BLaER1 treated with 17β-estradiol and CSF1 and Interleukin-3, amounts not matched to agents 10 nM and 100 nM (cell line): ENCODE data around the gene VAMP1.
A peak's percentile ranks its signal among the peaks of the same experiment; 100 is the strongest.
"Not testable (repeated sequence)": the region's sequence is repeated elsewhere in the genome, so short reads cannot be mapped to it uniquely, and the experiment has no call there.

ENCODE experiments used
- H3K27ac ChIP-seq, 11 experiments: shearing (Covaris generic); formaldehyde crosslinking; 2 replicates each; pipeline ENCODE4 v1.8.1; 2022
- H3K27me3 ChIP-seq, 11 experiments: shearing (Covaris generic); formaldehyde crosslinking; 2 replicates each; pipeline ENCODE4 v1.8.1; 2022
- H3K36me3 ChIP-seq, 11 experiments: shearing (Covaris generic); formaldehyde crosslinking; 2 replicates each; pipeline ENCODE4 v1.8.1; 2022
- H3K4me1 ChIP-seq, 10 experiments: shearing (Covaris generic); formaldehyde crosslinking; 2 replicates each; pipeline ENCODE4 v1.8.1; 2022
- H3K4me2 ChIP-seq, 11 experiments: shearing (Covaris generic); formaldehyde crosslinking; 2 replicates each; pipeline ENCODE4 v1.8.1; 2022
- H3K4me3 ChIP-seq, 10 experiments: shearing (Covaris generic); formaldehyde crosslinking; 2 replicates each; pipeline ENCODE4 v1.8.1; 2022
- H3K9ac ChIP-seq, 11 experiments: shearing (Covaris generic); formaldehyde crosslinking; 2 replicates each; pipeline ENCODE4 v1.8.1; 2022
- H3K9me3 ChIP-seq, 11 experiments: shearing (Covaris generic); formaldehyde crosslinking; replicated peaks in 1 of 11; 2 replicates each; pipeline ENCODE4 v1.8.1; 2022
- H4K20me1 ChIP-seq, 11 experiments: shearing (Covaris generic); formaldehyde crosslinking; 2 replicates each; pipeline ENCODE4 v1.8.1; 2022
- Cebpa-rat ChIP-seq, 11 experiments: shearing (Covaris generic); IDR thresholded peaks; 2 replicates each; pipeline ENCODE4 v1.8.1; 2022

Gene VAMP1

DNA sequence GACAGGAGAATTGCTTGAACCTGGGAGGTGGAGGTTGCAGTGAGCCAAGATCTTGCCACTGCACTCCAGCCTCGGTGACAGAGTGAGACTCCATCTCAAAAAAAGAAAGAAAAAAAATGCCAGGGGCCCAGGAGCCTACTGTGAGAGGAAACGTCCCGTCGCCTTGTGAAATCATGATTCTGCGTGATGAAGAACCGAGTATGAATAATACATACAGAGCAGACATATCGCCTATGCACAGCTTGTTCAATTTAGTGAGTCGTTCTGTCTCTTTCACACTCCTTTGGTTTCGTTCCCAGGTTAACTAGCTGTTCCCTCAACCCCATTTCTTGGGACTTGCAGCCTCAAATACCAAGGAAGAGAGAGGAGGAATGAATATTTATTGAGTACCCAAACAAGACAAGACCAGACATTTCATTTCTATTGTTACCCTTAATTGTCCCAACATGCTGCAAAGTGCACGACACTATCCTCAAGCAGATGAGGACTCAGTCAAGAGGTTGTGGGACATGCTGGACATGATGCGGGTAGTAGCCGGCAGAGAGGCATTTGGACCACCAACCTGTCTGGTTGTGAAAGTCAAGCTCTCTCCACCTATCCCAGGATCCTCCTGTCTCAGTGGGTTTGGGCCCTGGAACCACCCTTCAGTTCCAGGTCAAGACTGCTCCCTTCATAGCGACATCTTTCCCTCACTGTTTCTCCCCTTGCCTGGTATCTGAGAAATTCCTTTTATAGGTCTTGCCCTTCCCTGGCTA lies 34.3 kb downstream of the VAMP1 start:
- Histone ChIP-seq H3K9me3 (no peaks in the 10 kb centered on the region), H3K27me3 (no peaks in the 10 kb centered on the region), H3K4me1 (peaks cover 24 to 52% (median 39%) of the 10 kb centered on the region in 10 experiments), H3K4me3 (no peak overlapping the region), H3K4me2 (no peak overlapping the region), H3K27ac (no peak overlapping the region), H4K20me1 (no peaks in the 10 kb centered on the region), H3K9ac (no peak overlapping the region), H3K36me3 (no peaks in the 10 kb centered on the region)
- TF ChIP-seq Cebpa-rat (IDR thresholded peaks at IDR 0.05): no peak

DNA sequence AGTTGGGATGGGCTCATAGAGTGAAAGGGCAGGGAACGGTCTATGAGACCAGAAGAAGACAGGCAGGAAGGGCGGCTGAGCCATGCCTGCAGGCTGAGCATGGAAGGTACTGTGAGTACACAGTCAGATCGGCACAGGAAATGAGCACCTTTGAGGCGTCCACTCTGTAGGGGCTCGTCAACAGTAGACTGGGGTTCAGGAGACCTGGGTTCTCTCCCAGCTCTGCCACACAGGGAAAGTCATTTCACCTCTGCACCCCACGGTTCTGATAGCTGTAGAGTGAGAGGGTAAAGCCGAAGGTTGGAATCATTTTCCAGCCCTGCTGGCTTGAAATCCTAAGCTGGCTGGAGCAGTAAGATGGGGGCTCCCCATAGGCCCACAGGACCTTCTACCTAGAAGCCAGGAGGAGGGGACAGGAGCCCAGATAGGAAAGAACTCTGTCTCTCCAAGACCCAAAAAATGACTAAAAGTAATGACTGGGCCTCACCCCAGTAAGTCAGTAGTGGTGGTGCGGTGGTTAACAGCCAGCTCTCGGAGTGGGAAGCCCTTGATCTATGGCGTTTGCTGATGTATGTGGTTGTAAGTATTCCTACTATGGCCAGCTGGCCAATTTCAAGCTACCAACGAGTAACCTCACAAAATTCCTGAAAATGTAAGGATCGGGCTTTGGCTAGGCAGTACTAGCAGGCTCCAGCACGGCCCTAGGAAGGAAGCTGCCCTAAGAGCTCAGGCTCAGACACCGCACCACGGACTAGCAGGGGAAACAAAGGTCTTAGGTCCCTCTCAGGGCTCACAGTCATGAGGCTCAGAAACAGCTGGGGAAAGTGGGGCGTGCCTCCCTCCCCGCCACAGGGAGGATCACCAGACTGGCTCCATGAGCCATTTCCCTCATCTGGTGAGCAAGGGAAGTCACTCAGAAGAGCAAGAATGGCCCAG lies 36.0 kb downstream of the VAMP1 start:
- no peak overlapping the region for H3K4me3 ChIP-seq
- no peak for TF ChIP-seq Cebpa-rat (IDR thresholded peaks at IDR 0.05)
- H3K27me3 ChIP-seq: no peaks in the 10 kb centered on the region
- no peaks in the 10 kb centered on the region for H4K20me1 ChIP-seq
- no peaks in the 10 kb centered on the region for H3K36me3 ChIP-seq
- peak overlapping the region in 2 of 11 experiments; percentile 15 to 35; a peak in 1 of 22 replicates for H3K27ac ChIP-seq
- H3K4me2 ChIP-seq: peak overlapping the region in 10 of 11 experiments; percentile 20 to 76 (median 64); a peak in 18 of 22 replicates
- no peak overlapping the region for H3K9ac ChIP-seq
- H3K4me1 ChIP-seq: peaks cover 38 to 61% (median 55%) of the 10 kb centered on the region in 10 experiments
- no peaks in the 10 kb centered on the region for H3K9me3 ChIP-seq

DNA sequence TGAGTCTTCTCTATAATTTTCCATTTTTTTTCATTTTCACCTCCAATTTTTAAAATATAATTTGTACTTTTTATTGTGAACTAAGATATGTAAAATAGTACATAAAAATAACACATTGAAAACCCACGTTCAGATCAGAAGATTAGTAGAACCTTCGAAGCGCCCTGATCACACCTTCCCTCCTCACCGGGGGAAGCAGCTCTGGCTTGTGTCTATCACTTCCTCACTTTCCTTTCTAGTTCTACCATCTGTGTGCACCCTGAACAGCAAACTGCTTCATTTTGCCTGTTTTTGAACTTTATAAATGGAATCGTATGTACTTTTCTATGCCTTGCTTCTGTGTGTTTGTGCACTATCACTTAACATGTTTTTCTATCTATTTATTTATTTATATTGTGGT lies 37.5 kb downstream of the VAMP1 start:
- Histone ChIP-seq H3K36me3 (no peaks in the 10 kb centered on the region), H3K9ac (no peak overlapping the region), H3K4me2 (peak overlapping the region in 8 of 11 experiments; percentile 33 to 76 (median 64); a peak in 14 of 22 replicates), H3K4me1 (peaks cover 46 to 71% (median 67%) of the 10 kb centered on the region in 10 experiments), H3K4me3 (no peak overlapping the region), H3K27ac (peak overlapping the region in 3 of 11 experiments; percentile 27 to 98 (median 76); a peak in 2 of 22 replicates), H4K20me1 (no peaks in the 10 kb centered on the region), H3K9me3 (no peaks in the 10 kb centered on the region), H3K27me3 (no peaks in the 10 kb centered on the region)
- no peak for TF ChIP-seq Cebpa-rat (IDR thresholded peaks at IDR 0.05)

DNA sequence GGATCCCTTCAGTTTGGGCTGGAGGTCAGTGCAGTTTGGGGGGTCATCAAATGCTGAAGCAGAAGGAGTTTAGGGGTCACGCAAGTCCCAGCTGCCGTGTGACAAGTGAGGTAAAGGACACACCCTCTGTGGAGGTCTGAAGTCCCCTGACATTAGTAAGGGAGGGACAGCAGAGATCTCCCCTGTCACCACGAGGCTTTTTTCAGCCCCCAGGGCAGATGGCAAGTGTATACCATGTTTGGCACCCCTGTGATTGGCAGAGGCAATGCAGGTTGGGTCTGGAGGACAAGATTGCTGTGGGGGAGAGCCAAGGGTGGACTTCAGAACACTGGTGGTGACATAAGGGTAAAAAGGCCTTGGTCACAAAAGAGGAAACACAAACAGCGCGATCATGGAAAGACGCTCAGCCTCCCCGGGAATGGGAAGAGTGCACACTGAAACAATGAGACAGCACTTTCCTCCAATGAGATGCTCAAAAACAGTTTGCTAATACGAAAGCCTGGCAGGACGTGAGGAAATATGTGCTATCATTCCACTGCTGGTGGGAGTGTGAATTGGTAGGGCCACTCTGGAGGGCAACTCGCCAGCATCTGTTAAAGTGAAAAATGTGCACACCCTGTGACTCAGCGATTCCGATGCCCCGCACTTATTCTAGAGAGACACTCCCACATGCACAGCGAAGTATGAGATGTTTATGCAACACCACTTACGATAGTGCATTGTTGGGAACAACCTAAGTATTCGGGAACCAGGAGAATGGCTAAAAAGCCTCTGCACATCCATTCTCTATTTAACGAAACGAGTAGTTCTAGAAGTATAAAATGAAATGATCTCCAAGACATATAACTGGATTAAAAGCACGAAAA lies 40.1 kb downstream of the VAMP1 start:
- Histone ChIP-seq H3K4me3 (peak overlapping the region in 5 of 10 experiments; percentile 0 to 45 (median 13); a peak in 3 of 20 replicates), H3K9ac (peak overlapping the region; percentile 44 to 75 (median 61); a peak in 19 of 22 replicates), H3K4me1 (peaks cover 72 to 97% (median 92%) of the 10 kb centered on the region in 10 experiments), H3K9me3 (no peaks in the 10 kb centered on the region), H4K20me1 (no peaks in the 10 kb centered on the region), H3K27ac (peak overlapping the region; percentile 62 to 98 (median 76); a peak in 21 of 22 replicates), H3K4me2 (peak overlapping the region; percentile 60 to 87 (median 76)), H3K36me3 (no peaks in the 10 kb centered on the region), H3K27me3 (no peaks in the 10 kb centered on the region)
- peak in 2 of 11 experiments; percentile 11 to 69; a peak in 3 of 22 replicates for TF ChIP-seq Cebpa-rat (IDR thresholded peaks at IDR 0.05)

DNA sequence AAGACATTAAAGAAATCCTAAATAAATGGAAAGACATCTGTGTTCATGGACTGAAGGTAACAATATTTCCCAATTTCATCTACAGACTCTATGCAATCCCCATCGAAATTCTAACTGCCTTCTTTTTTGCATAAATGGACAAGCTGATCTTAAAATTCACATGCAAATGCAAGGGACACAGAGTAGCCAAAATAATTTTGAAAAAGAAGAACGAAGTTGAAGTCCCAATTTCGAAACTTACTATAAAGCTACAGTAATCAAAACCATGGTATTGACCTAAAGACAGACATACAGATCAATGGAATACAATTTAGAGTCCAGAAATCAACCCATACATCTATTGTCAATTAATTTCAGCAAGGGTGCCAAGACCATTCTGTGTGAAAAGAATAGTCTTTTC lies 42.2 kb downstream of the VAMP1 start:
- no peaks in the 10 kb centered on the region for H3K9me3 ChIP-seq
- H3K27ac ChIP-seq: peak overlapping the region in 9 of 11 experiments; percentile 88 to 98 (median 96); a peak in 17 of 22 replicates
- H3K9ac ChIP-seq: peak overlapping the region in 6 of 11 experiments; percentile 78 to 89 (median 84); a peak in 8 of 22 replicates
- H3K27me3 ChIP-seq: no peaks in the 10 kb centered on the region
- H4K20me1 ChIP-seq: no peaks in the 10 kb centered on the region
- no peak overlapping the region; a peak in 1 of 20 replicates for H3K4me3 ChIP-seq
- no peak for TF ChIP-seq Cebpa-rat (IDR thresholded peaks at IDR 0.05)
- no peaks in the 10 kb centered on the region for H3K36me3 ChIP-seq
- peaks cover 83 to 100% (median 95%) of the 10 kb centered on the region in 10 experiments for H3K4me1 ChIP-seq
- H3K4me2 ChIP-seq: peak overlapping the region; percentile 81 to 96 (median 93); a peak in 21 of 22 replicates

DNA sequence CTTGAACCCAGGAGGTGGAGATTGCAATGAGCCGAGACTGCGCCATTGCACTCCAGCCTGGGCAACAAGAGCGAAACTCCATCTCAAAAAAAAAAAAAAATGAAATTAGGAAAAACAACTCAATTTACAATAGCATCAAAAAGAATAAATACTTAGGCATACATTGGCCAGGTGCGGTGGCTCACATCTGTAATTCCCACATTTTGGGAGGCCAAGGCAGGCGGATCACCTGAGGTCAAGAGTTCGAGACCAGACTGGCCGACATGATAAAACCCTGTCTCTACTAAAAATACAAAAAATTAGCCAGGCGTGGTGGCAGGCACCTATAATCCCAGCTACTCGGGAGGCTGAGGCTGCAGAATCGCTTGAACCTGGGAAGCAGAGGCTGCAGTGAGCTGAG lies 42.7 kb downstream of the VAMP1 start:
- Histone ChIP-seq H3K27ac (peak overlapping the region in 10 of 11 experiments; percentile 82 to 98 (median 96); a peak in 20 of 22 replicates), H3K4me3 (peak overlapping the region in 7 of 10 experiments; percentile 21 to 62 (median 49); a peak in 9 of 20 replicates), H3K4me1 (peaks cover 80 to 99% (median 91%) of the 10 kb centered on the region in 10 experiments), H3K4me2 (peak overlapping the region; percentile 81 to 96 (median 93)), H3K9ac (peak overlapping the region in 10 of 11 experiments; percentile 69 to 89 (median 84); a peak in 19 of 22 replicates)
- H3K9me3 ChIP-seq, H4K20me1 ChIP-seq, H3K36me3 ChIP-seq, H3K27me3 ChIP-seq: not testable (repeated sequence)

DNA sequence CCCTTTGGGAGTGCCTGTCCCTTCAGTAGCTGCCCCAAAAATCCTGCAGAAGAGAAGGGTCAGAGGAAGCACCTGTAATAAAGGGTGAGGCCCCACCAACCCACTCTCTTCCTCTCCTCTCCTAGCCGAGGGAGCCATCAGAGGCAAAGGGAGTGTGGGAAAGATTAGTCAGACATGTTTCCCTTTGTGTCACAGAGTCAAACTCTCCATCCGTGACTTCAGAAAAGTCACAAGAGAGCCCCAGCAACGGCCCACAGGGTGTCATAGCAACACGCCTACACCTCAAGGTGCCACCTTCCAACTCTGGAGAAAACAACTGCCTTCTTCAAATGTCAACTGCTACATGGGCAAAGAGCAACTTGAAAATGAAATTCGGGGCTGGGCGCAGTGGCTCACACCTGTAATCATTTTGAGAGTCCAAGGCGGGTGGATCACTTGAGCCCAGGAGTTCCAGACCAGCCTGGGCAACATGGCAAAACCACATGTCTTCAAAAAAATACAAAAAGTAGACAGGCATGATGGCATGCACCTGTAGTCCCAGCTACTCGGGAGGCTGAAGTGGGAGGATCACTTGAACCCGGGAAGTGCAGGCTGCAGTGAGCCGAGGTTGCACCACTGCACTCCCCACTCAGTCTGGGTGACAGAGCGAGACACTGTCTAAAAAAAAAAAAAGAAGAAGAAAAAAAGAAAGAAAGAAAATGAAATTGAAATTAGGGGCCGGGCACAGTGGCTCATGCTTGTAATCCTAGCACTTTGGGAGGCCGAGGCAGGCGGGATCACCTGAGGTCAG lies 43.4 kb downstream of the VAMP1 start:
- Histone ChIP-seq H3K9ac (peak overlapping the region; percentile 69 to 89 (median 84)), H3K36me3 (no peaks in the 10 kb centered on the region), H3K9me3 (no peaks in the 10 kb centered on the region), H3K4me2 (peak overlapping the region; percentile 81 to 96 (median 93)), H3K4me1 (peaks cover 78 to 93% (median 84%) of the 10 kb centered on the region in 10 experiments), H3K27me3 (no peaks in the 10 kb centered on the region), H3K4me3 (peak overlapping the region; percentile 23 to 62 (median 49); a peak in 17 of 20 replicates), H3K27ac (peak overlapping the region; percentile 81 to 98 (median 96)), H4K20me1 (no peaks in the 10 kb centered on the region)
- TF ChIP-seq Cebpa-rat (IDR thresholded peaks at IDR 0.05): no peak; a peak in 1 of 22 replicates
